MM.1S (cell line): Measurements from ENCODE around the gene TICAM1.

Experiments
- CTCF ChIP-seq: fragments of 300-600 bp; sonication (generic); IDR thresholded peaks from 2 replicates; pipeline ENCODE4 v1.5.1; 2016; ENCODE audit warnings: antibody characterized with exemption, low read length, mixed read lengths
- EZH2phosphoT487 ChIP-seq: fragments of 300-600 bp; sonication (generic); IDR thresholded peaks from 2 replicates; pipeline ENCODE4 v1.6.1; 2018; ENCODE audit warnings: antibody characterized with exemption, low read length

GRCh38 chr19:4843647-4843965 is 12.1 kb upstream of the TICAM1 start:
- TF ChIP-seq CTCF (no peak), EZH2phosphoT487 (no peak)
